Inflammatory macrophage treated with lipopolysaccharide for 4 hours (primary cell): Measurements from ENCODE around the gene MPZL2.
A peak's percentile ranks its signal among the peaks of the same experiment; 100 is the strongest.

ENCODE experiments used
- DNase-seq: peaks from one replicate; pipeline ENCODE4 v3.0.0-alpha.2; 2020

MPZL2 gene

GRCh38 chr11:118217575-118217974 is 46.5 kb downstream of the MPZL2 start:
- peak; percentile 59 for DNase-seq

- DNase-seq, result peak; percentile 74
Measured at GRCh38 chr11:118216621-118217481, 47.2 kb downstream of the MPZL2 start.

GRCh38 chr11:118215765-118216164 is 48.3 kb downstream of the MPZL2 start:
- no peak for DNase-seq

- no peak for DNase-seq
Measured at GRCh38 chr11:118215262-118215661, 48.8 kb downstream of the MPZL2 start.

GRCh38 chr11:118214210-118214914 is 49.7 kb downstream of the MPZL2 start:
- DNase-seq, result peak; percentile 93

GRCh38 chr11:118213781-118214180 is 50.3 kb downstream of the MPZL2 start:
- no peak for DNase-seq

- DNase-seq, result no peak
Measured at GRCh38 chr11:118213201-118213600, 50.9 kb downstream of the MPZL2 start.

- peak; percentile 67 for DNase-seq
Measured at GRCh38 chr11:118212781-118213191, 51.3 kb downstream of the MPZL2 start.

GRCh38 chr11:118212131-118212725 is 51.9 kb downstream of the MPZL2 start:
- no peak for DNase-seq

GRCh38 chr11:118211006-118211405 is 53.1 kb downstream of the MPZL2 start:
- no peak for DNase-seq

- no peak for DNase-seq
Measured at GRCh38 chr11:118210323-118210722, 53.8 kb downstream of the MPZL2 start.

- no peak for DNase-seq
Measured at GRCh38 chr11:118209033-118209432, 55.1 kb downstream of the MPZL2 start.

GRCh38 chr11:118207079-118207478 is 57.0 kb downstream of the MPZL2 start:
- DNase-seq, result no peak

GRCh38 chr11:118206391-118207031 is 57.6 kb downstream of the MPZL2 start:
- peak; percentile 93 for DNase-seq

- no peak for DNase-seq
Measured at GRCh38 chr11:118205606-118206378, 58.3 kb downstream of the MPZL2 start.
